ENCODE data around the gene TNFAIP8.
"Not testable (repeated sequence)": the region's sequence is repeated elsewhere in the genome, so short reads cannot be mapped to it uniquely, and the experiment has no call there.

The TNFAIP8 gene

GRCh38 chr5:119409235-119409815 is 53.5 kb downstream of the TNFAIP8 start:
- intact Hi-C loops (cut with micrococcal nuclease), result no loop called here
- Mint-ChIP-seq H3K36me3 (ENCODE audit: low read depth) (peaks cover 6% of the 10 kb centered on the region), H3K27me3 (no peaks in the 10 kb centered on the region), H3K4me1 (ENCODE audit: low read depth) (peaks cover 53% of the 10 kb centered on the region), H3K4me3 (no peak overlapping the region), H3K9me3 (no peaks in the 10 kb centered on the region), H3K27ac (no peak overlapping the region)

GRCh38 chr5:119410448-119411159 is 54.8 kb downstream of the TNFAIP8 start:
- no peak overlapping the region for H3K4me3 Mint-ChIP-seq
- peaks cover 6% of the 10 kb centered on the region for H3K36me3 Mint-ChIP-seq (ENCODE audit: low read depth)
- H3K27me3 Mint-ChIP-seq, result no peaks in the 10 kb centered on the region
- H3K4me1 Mint-ChIP-seq (ENCODE audit: low read depth), result peaks cover 56% of the 10 kb centered on the region
- peak overlapping the region; percentile 94 for H3K27ac Mint-ChIP-seq
- intact Hi-C loops (cut with micrococcal nuclease), result loop anchor here (5.0 kb wide), 2 partner anchors 143 to 338 kb away; partner anchors contain the start of gene DMXL1
- no peaks in the 10 kb centered on the region for H3K9me3 Mint-ChIP-seq

- peak overlapping the region; percentile 98 for H3K4me3 Mint-ChIP-seq
- peak overlapping the region; percentile 94 for H3K27ac Mint-ChIP-seq
- no peaks in the 10 kb centered on the region for H3K9me3 Mint-ChIP-seq
- H3K4me1 Mint-ChIP-seq (ENCODE audit: low read depth), result peaks cover 57% of the 10 kb centered on the region
- peaks cover 6% of the 10 kb centered on the region for H3K36me3 Mint-ChIP-seq (ENCODE audit: low read depth)
- H3K27me3 Mint-ChIP-seq, result no peaks in the 10 kb centered on the region
- intact Hi-C loops (cut with micrococcal nuclease), result loop anchor here (1.0 to 5.0 kb wide), 5 partner anchors 55 to 423 kb away; partner anchors contain the start of genes DMXL1, DTWD2 and TNFAIP8
Measured at GRCh38 chr5:119411361-119412278, 55.8 kb downstream of the TNFAIP8 start.

GRCh38 chr5:119412279-119413227 is 56.7 kb downstream of the TNFAIP8 start:
- intact Hi-C loops (cut with micrococcal nuclease), result loop anchor here (1.0 to 5.0 kb wide), 5 partner anchors 56 to 424 kb away; partner anchors contain the start of genes DMXL1, DTWD2 and TNFAIP8
- no peak overlapping the region for H3K4me3 Mint-ChIP-seq
- peaks cover 66% of the 10 kb centered on the region for H3K4me1 Mint-ChIP-seq (ENCODE audit: low read depth)
- peak overlapping the region; percentile 94 for H3K27ac Mint-ChIP-seq
- H3K36me3 Mint-ChIP-seq (ENCODE audit: low read depth), result peaks cover 6% of the 10 kb centered on the region
- H3K27me3 Mint-ChIP-seq, result no peaks in the 10 kb centered on the region
- no peaks in the 10 kb centered on the region for H3K9me3 Mint-ChIP-seq

- H3K27me3 Mint-ChIP-seq; H3K9me3 Mint-ChIP-seq; H3K36me3 Mint-ChIP-seq (ENCODE audit: low read depth): not testable (repeated sequence)
- peak overlapping the region; percentile 63 for H3K27ac Mint-ChIP-seq
- peak overlapping the region; percentile 20 for H3K4me3 Mint-ChIP-seq
- peaks cover 78% of the 10 kb centered on the region for H3K4me1 Mint-ChIP-seq (ENCODE audit: low read depth)
- intact Hi-C loops (cut with micrococcal nuclease), result loop anchor here (5.0 kb wide), 2 partner anchors 147 to 342 kb away; partner anchors contain the start of gene DMXL1
Measured at GRCh38 chr5:119414124-119414734, 58.4 kb downstream of the TNFAIP8 start.

GRCh38 chr5:119417891-119418605 is 62.2 kb downstream of the TNFAIP8 start:
- Mint-ChIP-seq H3K4me1 (ENCODE audit: low read depth) (peaks cover 67% of the 10 kb centered on the region), H3K4me3 (no peak overlapping the region), H3K27me3 (no peaks in the 10 kb centered on the region), H3K27ac (peak overlapping the region; percentile 43), H3K36me3 (ENCODE audit: low read depth) (no peaks in the 10 kb centered on the region), H3K9me3 (no peaks in the 10 kb centered on the region)
- intact Hi-C loops (cut with micrococcal nuclease), result no loop called here

- H3K27me3 Mint-ChIP-seq, result no peaks in the 10 kb centered on the region
- H3K4me3 Mint-ChIP-seq, result no peak overlapping the region
- intact Hi-C loops (cut with micrococcal nuclease), result no loop called here
- no peak overlapping the region for H3K27ac Mint-ChIP-seq
- H3K4me1 Mint-ChIP-seq (ENCODE audit: low read depth), result peaks cover 66% of the 10 kb centered on the region
- no peaks in the 10 kb centered on the region for H3K9me3 Mint-ChIP-seq
- H3K36me3 Mint-ChIP-seq (ENCODE audit: low read depth), result no peaks in the 10 kb centered on the region
Measured at GRCh38 chr5:119418606-119419100, 62.8 kb downstream of the TNFAIP8 start.

- no peak overlapping the region for H3K4me3 Mint-ChIP-seq
- intact Hi-C loops (cut with micrococcal nuclease), result no loop called here
Measured at GRCh38 chr5:119420169-119420568, 64.3 kb downstream of the TNFAIP8 start.

GRCh38 chr5:119426057-119426456 is 70.2 kb downstream of the TNFAIP8 start:
- Mint-ChIP-seq H3K4me1 (ENCODE audit: low read depth) (peaks cover 24% of the 10 kb centered on the region), H3K36me3 (ENCODE audit: low read depth) (no peaks in the 10 kb centered on the region), H3K9me3 (no peaks in the 10 kb centered on the region), H3K4me3 (no peak overlapping the region), H3K27me3 (no peaks in the 10 kb centered on the region), H3K27ac (peak overlapping the region; percentile 55)
- intact Hi-C loops (cut with micrococcal nuclease), result no loop called here

More at GRCh38 chr5:119420169-119420568, 64.3 kb downstream of the TNFAIP8 start:
- Mint-ChIP-seq H3K27me3 (no peaks in the 10 kb centered on the region), H3K36me3 (ENCODE audit: low read depth) (no peaks in the 10 kb centered on the region), H3K27ac (peak overlapping the region; percentile 86), H3K9me3 (no peaks in the 10 kb centered on the region), H3K4me1 (ENCODE audit: low read depth) (peaks cover 56% of the 10 kb centered on the region)

GRCh38 chr5:119427060-119427459 is 71.2 kb downstream of the TNFAIP8 start:
- intact Hi-C loops (cut with micrococcal nuclease), result no loop called here
- H3K4me1 Mint-ChIP-seq (ENCODE audit: low read depth), result peaks cover 23% of the 10 kb centered on the region
- H3K9me3 Mint-ChIP-seq, result no peaks in the 10 kb centered on the region
- no peak overlapping the region for H3K27ac Mint-ChIP-seq
- no peak overlapping the region for H3K4me3 Mint-ChIP-seq
- H3K27me3 Mint-ChIP-seq, result no peaks in the 10 kb centered on the region
- H3K36me3 Mint-ChIP-seq (ENCODE audit: low read depth), result no peaks in the 10 kb centered on the region

- Mint-ChIP-seq H3K27ac (peak overlapping the region; percentile 69), H3K4me1 (ENCODE audit: low read depth) (peaks cover 23% of the 10 kb centered on the region)
- H3K9me3 Mint-ChIP-seq; H3K4me3 Mint-ChIP-seq; H3K36me3 Mint-ChIP-seq (ENCODE audit: low read depth); H3K27me3 Mint-ChIP-seq; intact Hi-C loops (cut with micrococcal nuclease): not testable (repeated sequence)
Measured at GRCh38 chr5:119427596-119427995, 71.8 kb downstream of the TNFAIP8 start.

GRCh38 chr5:119428166-119428565 is 72.3 kb downstream of the TNFAIP8 start:
- H3K9me3 Mint-ChIP-seq, H3K4me3 Mint-ChIP-seq: not testable (repeated sequence)

More at GRCh38 chr5:119428166-119428565, 72.3 kb downstream of the TNFAIP8 start:
- intact Hi-C loops (cut with micrococcal nuclease); H3K27me3 Mint-ChIP-seq; H3K36me3 Mint-ChIP-seq (ENCODE audit: low read depth): not testable (repeated sequence)
- Mint-ChIP-seq H3K27ac (peak overlapping the region; percentile 69), H3K4me1 (ENCODE audit: low read depth) (peaks cover 24% of the 10 kb centered on the region)
